GM18520 (cell line): ENCODE results near the gene CACNA2D1.

Experiments used
- ATAC-seq: cut with Tn5 transposase; IDR thresholded peaks from one replicate; pipeline ENCODE4 v1.9.1; 2021; ENCODE audit not compliant: unreplicated experiment

CACNA2D1 gene

GRCh38 chr7:82010416-82010815, 433.2 kb downstream of the CACNA2D1 start:
- no peak for ATAC-seq

- no peak for ATAC-seq
Observed at GRCh38 chr7:82007315-82007714, 436.3 kb downstream of the CACNA2D1 start.

GRCh38 chr7:82005056-82005455, 438.5 kb downstream of the CACNA2D1 start:
- ATAC-seq, result no peak

GRCh38 chr7:81993186-81993585, 450.4 kb downstream of the CACNA2D1 start:
- ATAC-seq, result no peak

GRCh38 chr7:81990395-81990794, 453.2 kb downstream of the CACNA2D1 start:
- no peak for ATAC-seq

- no peak for ATAC-seq
Observed at GRCh38 chr7:81986723-81987470, 456.7 kb downstream of the CACNA2D1 start.

- no peak for ATAC-seq
Observed at GRCh38 chr7:81983406-81983805, 460.2 kb downstream of the CACNA2D1 start.

GRCh38 chr7:81973117-81973516, 470.5 kb downstream of the CACNA2D1 start:
- ATAC-seq, result no peak

- ATAC-seq, result no peak
Observed at GRCh38 chr7:81960026-81960425, 483.6 kb downstream of the CACNA2D1 start.

- no peak for ATAC-seq
Observed at GRCh38 chr7:81957517-81957916, 486.1 kb downstream of the CACNA2D1 start.

GRCh38 chr7:81956520-81956919, 487.1 kb downstream of the CACNA2D1 start:
- no peak for ATAC-seq

- no peak for ATAC-seq
Observed at GRCh38 chr7:81949306-81949705, 494.3 kb downstream of the CACNA2D1 start.

GRCh38 chr7:81944058-81944457, 499.5 kb downstream of the CACNA2D1 start:
- ATAC-seq, result no peak

- no peak for ATAC-seq
Observed at GRCh38 chr7:81937091-81937490, 506.5 kb downstream of the CACNA2D1 start.

GRCh38 chr7:81934596-81935301, 508.8 kb downstream of the CACNA2D1 start:
- ATAC-seq, result no peak

GRCh38 chr7:81932936-81933335, 510.6 kb downstream of the CACNA2D1 start:
- no peak for ATAC-seq

GRCh38 chr7:81929386-81929785, 514.2 kb downstream of the CACNA2D1 start:
- no peak for ATAC-seq

- ATAC-seq, result no peak
Observed at GRCh38 chr7:81926154-81926553, 517.4 kb downstream of the CACNA2D1 start.

- ATAC-seq, result peak; percentile 70
Observed at GRCh38 chr7:81925530-81925929, 518.0 kb downstream of the CACNA2D1 start.

- peak; percentile 57 for ATAC-seq
Observed at GRCh38 chr7:81924494-81924893, 519.1 kb downstream of the CACNA2D1 start.

GRCh38 chr7:81919494-81919893, 524.1 kb downstream of the CACNA2D1 start:
- ATAC-seq, result no peak

- no peak for ATAC-seq
Observed at GRCh38 chr7:81908220-81908619, 535.4 kb downstream of the CACNA2D1 start.
